ENCODE measurements around the gene PARD6A.

- TF ChIP-seq CTCF (IDR thresholded peaks at IDR 0.05; ENCODE audit: borderline replicate concordance, extremely low read depth, low read length, poor library complexity, severe bottlenecking): no peak
- TF ChIP-seq EZH2 (IDR thresholded peaks at IDR 0.05; ENCODE audit: borderline replicate concordance, low read depth, low read length, severe bottlenecking): no peak
These were observed 43.4 kb downstream of the PARD6A start for GRCh38 chr16:67704110-67704509.
